Mucosa of descending colon (tissue), 3 donors: ENCODE data around the gene PRDX3. TPM values are rescaled to one million over a fixed set of nuclear protein-coding genes. Genes with fewer than 3 reads are reported as not detected.
"Not testable (repeated sequence)": the region's sequence is repeated elsewhere in the genome, so short reads cannot be mapped to it uniquely, and the experiment has no call there.

ENCODE experiments used
- ATAC-seq: fragments of 200-7000 bp; cut with Tn5 transposase; one replicate; pipeline ENCODE4 v1.9.1; 2020; ENCODE audit warnings: mild to moderate bottlenecking, moderate library complexity
- DNase-seq, 3 donors: peaks; one replicate each; pipeline ENCODE4 v3.0.0-alpha.2; 2020
- H3K36me3 ChIP-seq: fragments of 200-600 bp; one replicate; pipeline ENCODE4 v1.8.0; 2021; ENCODE audit warnings: low read depth, mild to moderate bottlenecking
- H3K4me1 ChIP-seq: fragments of 200-600 bp; one replicate; pipeline ENCODE4 v1.8.0; 2021; ENCODE audit warnings: low read depth, mild to moderate bottlenecking
- H3K4me3 ChIP-seq: fragments of 200-600 bp; one replicate; pipeline ENCODE4 v1.8.0; 2021; ENCODE audit warnings: mild to moderate bottlenecking
- H3K9me3 ChIP-seq: fragments of 200-600 bp; one replicate; pipeline ENCODE4 v1.8.0; 2021; ENCODE audit warnings: mild to moderate bottlenecking
- intact Hi-C, 2 donors: fragments of 100-400 bp; cut with DNase I in 1 of 2; cut with micrococcal nuclease in 1 of 2; formaldehyde crosslinking; loops; one replicate each; pipeline versions ENCODE4 v1.11.0 to v1.11.1; 2022; cut with DNase I, micrococcal nuclease
- total RNA-seq, 3 donors: library from RNA; stranded (reverse); fragmentation: NEBNext Ultra II Directional in 2 of 3; extraction: Animal tissue kit (Norgen Biotek cat#: 25700) in 2 of 3; gene quantifications; one replicate each; pipeline versions ENCODE4 v1.2.1 to v1.2.4, GENCODE V29; 2021 to 2023
- TF ChIP-seq, protein P1 (sequence below): fragments of 200-600 bp; IDR thresholded peaks from one replicate; pipeline ENCODE4 v1.8.0; 2022; ENCODE audit warnings: antibody characterized with exemption, mild to moderate bottlenecking
- donor health status: DM: no; HTN: no; CAD: no; lungs with moderate emphysema.
- donor health status: DM: no; HTN: no; CAD: no.
- donor health status: DM: no; HTN: yes; CAD: no.

Gene PRDX3
- total RNA-seq, 3 donors from 2014 or later = 98.6 to 140 (median 107) TPM

DNA sequence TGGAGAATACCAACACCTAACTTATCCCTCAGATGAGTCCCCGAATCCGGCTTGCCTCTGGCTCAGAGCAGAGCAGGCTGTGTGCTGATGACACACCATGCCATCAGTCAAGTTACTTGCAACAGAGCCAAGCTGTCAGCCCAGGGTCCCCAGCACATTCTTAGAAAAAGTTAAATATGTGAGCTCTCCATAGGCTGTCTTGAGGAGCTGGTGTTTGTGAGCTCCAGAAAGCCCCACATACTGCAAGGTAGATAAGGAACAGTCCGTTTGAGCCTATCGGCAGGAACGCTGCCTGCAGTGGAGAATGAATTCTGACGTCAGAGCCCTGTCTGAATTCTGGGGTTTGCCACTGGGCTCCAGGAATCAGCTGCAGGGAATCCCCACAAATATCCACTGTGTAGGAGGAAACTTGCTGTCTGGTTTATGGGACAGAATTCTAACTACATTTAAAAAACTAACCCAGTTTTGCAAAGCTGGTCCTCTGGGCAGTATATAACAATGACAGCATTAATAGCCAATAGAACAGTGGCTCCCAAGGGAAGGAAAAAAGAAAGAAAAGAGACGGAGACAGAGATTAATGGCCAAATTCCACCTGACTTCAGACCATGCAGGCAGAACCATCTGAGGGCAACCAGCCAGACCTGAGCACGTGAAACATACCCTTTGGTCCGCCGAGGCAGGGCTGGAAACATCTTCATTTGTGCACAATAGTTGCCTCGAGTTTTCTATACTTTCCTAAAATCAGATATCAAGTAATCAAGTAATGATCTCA lies 16.7 kb downstream of the PRDX3 start:
- no peak for ATAC-seq

DNA sequence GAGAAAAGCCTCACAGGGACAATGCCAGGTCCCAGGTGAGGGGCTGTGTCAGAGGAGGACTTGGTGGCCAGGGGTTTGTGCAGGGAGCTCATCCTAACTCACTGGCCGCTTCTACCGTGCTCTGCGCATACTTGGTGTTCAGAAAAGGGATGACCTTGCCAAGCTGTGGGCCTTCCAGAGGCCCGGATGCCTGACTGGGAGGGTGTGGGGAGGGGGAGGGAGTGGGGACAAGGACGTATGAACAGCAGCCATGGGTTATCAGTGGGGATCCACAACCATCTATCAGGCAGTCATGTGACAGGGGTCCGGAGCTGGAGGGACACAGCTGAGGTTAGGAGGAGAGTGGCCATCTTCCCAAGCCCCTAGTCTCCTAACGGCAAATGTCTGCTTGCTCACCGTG lies 19.3 kb downstream of the PRDX3 start:
- DNase-seq (no peak), ATAC-seq (no peak)
- H3K4me1 ChIP-seq = peaks cover 1% of the 10 kb centered on the region
- H3K9me3 ChIP-seq = no peaks in the 10 kb centered on the region
- no peak overlapping the region for H3K4me3 ChIP-seq
- intact Hi-C loops = no loop called here
- TF ChIP-seq, protein P1, sequence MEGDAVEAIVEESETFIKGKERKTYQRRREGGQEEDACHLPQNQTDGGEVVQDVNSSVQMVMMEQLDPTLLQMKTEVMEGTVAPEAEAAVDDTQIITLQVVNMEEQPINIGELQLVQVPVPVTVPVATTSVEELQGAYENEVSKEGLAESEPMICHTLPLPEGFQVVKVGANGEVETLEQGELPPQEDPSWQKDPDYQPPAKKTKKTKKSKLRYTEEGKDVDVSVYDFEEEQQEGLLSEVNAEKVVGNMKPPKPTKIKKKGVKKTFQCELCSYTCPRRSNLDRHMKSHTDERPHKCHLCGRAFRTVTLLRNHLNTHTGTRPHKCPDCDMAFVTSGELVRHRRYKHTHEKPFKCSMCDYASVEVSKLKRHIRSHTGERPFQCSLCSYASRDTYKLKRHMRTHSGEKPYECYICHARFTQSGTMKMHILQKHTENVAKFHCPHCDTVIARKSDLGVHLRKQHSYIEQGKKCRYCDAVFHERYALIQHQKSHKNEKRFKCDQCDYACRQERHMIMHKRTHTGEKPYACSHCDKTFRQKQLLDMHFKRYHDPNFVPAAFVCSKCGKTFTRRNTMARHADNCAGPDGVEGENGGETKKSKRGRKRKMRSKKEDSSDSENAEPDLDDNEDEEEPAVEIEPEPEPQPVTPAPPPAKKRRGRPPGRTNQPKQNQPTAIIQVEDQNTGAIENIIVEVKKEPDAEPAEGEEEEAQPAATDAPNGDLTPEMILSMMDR = no peak
- no peaks in the 10 kb centered on the region for H3K36me3 ChIP-seq

More for the DNA sequence above, 16.7 kb downstream of the PRDX3 start:
- no peaks in the 10 kb centered on the region for H3K36me3 ChIP-seq
- H3K9me3 ChIP-seq = no peaks in the 10 kb centered on the region
- DNase-seq = no peak
- intact Hi-C loops = no loop called here
- H3K4me1 ChIP-seq = peaks cover 9% of the 10 kb centered on the region
- TF ChIP-seq, protein P1 = no peak
- H3K4me3 ChIP-seq = no peak overlapping the region

DNA sequence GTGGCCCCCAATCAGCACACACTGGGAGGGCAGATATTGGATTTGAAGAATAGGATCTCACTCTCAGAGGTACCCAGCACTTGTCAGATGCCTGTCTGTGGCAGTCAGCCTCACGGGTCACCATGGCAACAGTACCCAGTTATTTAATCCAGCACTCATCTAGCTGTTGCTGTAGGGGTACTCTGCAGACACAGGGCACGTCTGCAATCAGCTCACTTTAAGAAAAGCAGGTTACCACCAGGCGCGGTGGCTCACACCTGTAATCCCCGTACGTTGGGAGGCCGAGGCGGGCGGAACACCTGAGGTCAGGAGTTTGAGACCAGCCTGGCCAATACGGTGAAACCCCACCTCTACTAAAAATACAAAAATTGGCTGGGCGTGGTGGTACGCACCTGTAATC lies 25.0 kb downstream of the PRDX3 start:
- no peaks in the 10 kb centered on the region for H3K36me3 ChIP-seq
- no peaks in the 10 kb centered on the region for H3K4me1 ChIP-seq
- H3K4me3 ChIP-seq = no peak overlapping the region
- intact Hi-C loops = no loop called here
- ATAC-seq = no peak
- H3K9me3 ChIP-seq = no peaks in the 10 kb centered on the region
- TF ChIP-seq, protein P1 = no peak
- DNase-seq = no peak

DNA sequence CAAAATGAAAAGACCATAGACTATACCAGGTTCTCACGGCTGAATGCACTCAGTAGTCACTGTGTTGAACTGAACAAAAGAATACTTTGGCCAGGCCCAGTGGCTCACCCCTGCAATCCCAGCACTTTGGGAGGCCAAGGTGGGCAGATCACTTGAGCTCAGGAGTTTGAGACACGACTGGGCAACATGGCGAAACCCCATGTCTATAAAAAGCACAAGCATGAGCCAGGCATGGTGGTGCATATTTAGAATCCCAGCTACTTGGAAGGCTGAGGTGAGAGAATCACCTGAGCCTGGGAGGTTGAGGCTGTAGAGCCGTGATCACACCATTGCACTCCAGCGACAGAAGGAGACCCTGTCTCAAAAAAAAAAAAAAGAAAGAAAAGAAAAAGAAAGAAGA lies 25.6 kb downstream of the PRDX3 start:
- intact Hi-C loops = no loop called here
- no peak for DNase-seq
- H3K4me1 ChIP-seq = no peaks in the 10 kb centered on the region
- no peaks in the 10 kb centered on the region for H3K36me3 ChIP-seq
- H3K9me3 ChIP-seq = no peaks in the 10 kb centered on the region
- no peak for ATAC-seq
- H3K4me3 ChIP-seq = no peak overlapping the region
- TF ChIP-seq, protein P1 = no peak

DNA sequence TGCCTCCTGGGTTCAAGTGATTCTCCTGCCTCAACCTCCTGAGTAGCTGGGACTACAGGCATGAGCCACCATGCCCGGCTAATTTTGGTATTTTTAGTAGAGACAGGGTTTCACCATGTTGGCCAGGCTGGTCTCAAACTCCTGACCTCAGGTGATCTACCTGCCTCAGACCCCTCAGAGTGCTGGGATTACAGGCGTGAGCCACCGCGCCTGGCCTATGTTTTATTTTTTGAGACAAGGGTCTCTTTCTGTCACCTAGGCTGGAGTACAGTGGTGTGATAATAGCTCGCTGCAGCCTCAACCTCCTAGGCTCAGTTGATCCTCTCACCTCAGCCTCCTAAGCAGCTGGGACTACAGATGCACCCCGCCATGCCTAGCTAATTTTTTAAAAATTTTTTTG lies 27.0 kb downstream of the PRDX3 start:
- intact Hi-C loops, DNase-seq, H3K36me3 ChIP-seq, H3K4me1 ChIP-seq, H3K9me3 ChIP-seq, H3K4me3 ChIP-seq, ATAC-seq: not testable (repeated sequence)

DNA sequence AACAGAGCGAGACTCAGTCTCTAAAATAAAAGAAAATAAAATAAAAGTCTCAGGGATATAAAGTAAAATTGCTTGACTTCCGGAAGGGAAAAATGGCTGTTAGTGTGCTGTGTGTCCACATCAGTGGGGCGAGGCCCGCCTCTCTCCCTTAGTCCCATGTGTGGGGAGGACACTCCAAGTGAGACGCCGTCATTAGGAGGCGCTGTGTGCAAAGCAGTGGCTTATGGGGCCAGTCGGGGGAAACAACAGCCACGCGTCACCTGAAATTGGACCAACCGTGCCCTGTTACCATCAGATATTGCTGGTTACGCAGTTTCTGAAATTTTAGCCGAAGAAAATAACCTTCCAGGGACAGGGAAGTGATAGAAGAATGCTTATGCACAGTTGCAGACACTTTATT lies 28.9 kb downstream of the PRDX3 start:
- TF ChIP-seq, protein P1 = no peak
- H3K36me3 ChIP-seq = no peaks in the 10 kb centered on the region
- no peak for ATAC-seq

More for the DNA sequence above, 28.9 kb downstream of the PRDX3 start:
- DNase-seq = no peak
- Histone ChIP-seq H3K9me3 (no peaks in the 10 kb centered on the region), H3K4me3 (no peak overlapping the region), H3K4me1 (no peaks in the 10 kb centered on the region)
- intact Hi-C loops = no loop called here
